Karpas-422 (cell line): ENCODE data around the gene PPAT. TPM values are rescaled to one million over a fixed set of nuclear protein-coding genes. Genes with fewer than 3 reads are reported as not detected.
"Not testable (repeated sequence)": the region's sequence is repeated elsewhere in the genome, so short reads cannot be mapped to it uniquely, and the experiment has no call there.

Experiments
- DNase-seq: peaks from one replicate; pipeline ENCODE4 v3.0.0-alpha.2; 2015
- H2AFZ ChIP-seq: fragments of 200-600 bp; sonication (generic); 2 replicates; pipeline ENCODE4 v1.6.1; 2014; ENCODE audit warnings: antibody characterized with exemption, low read length, mixed read lengths
- H3K27ac ChIP-seq: fragments of 200-600 bp; sonication (generic); 2 replicates; pipeline ENCODE4 v1.5.1; 2014; ENCODE audit warnings: mild to moderate bottlenecking, low read length, moderate library complexity
- H3K27me3 ChIP-seq: fragments of 200-600 bp; sonication (generic); 2 replicates; pipeline ENCODE4 v1.6.1; 2014; ENCODE audit warnings: low read length, mixed read lengths
- H3K36me3 ChIP-seq: fragments of 200-600 bp; sonication (generic); 2 replicates; pipeline ENCODE4 v1.6.1; 2014; ENCODE audit warnings: low read length, mixed read lengths; ENCODE audit not compliant: insufficient read depth
- H3K4me1 ChIP-seq: fragments of 200-600 bp; sonication (generic); 2 replicates; pipeline ENCODE4 v1.6.1; 2014; ENCODE audit warnings: mild to moderate bottlenecking, low read length, mixed read lengths
- H3K4me2 ChIP-seq: fragments of 200-600 bp; sonication (generic); 2 replicates; pipeline ENCODE4 v1.6.1; 2014; ENCODE audit warnings: low read length, low read depth, mild to moderate bottlenecking; ENCODE audit not compliant: poor library complexity, severe bottlenecking
- H3K4me3 ChIP-seq: fragments of 200-600 bp; sonication (generic); 2 replicates; pipeline ENCODE4 v1.5.1; 2014; ENCODE audit warnings: mild to moderate bottlenecking, antibody characterized with exemption, low read length, mixed read lengths
- H3K79me2 ChIP-seq: fragments of 200-600 bp; sonication (generic); 2 replicates; pipeline ENCODE4 v1.6.1; 2014; ENCODE audit warnings: mild to moderate bottlenecking, low read length, mixed read lengths
- H3K9ac ChIP-seq: fragments of 200-600 bp; sonication (generic); 2 replicates; pipeline ENCODE4 v1.6.0; 2014; ENCODE audit warnings: low read length
- H3K9me2 ChIP-seq: fragments of 200-600 bp; sonication (generic), shearing (Covaris generic); replicated peaks from 2 replicates; pipeline ENCODE4 v1.6.0; 2014; ENCODE audit warnings: mild to moderate bottlenecking, low read length, moderate library complexity; ENCODE audit not compliant: insufficient read depth
- H3K9me3 ChIP-seq: fragments of 300-700, 200-600 bp; sonication (generic); 2 replicates; pipeline ENCODE4 v1.6.1; 2014; ENCODE audit warnings: low read length, mixed read lengths
- H4K20me1 ChIP-seq: fragments of 200-600 bp; sonication (generic); 2 replicates; pipeline ENCODE4 v1.6.1; 2014; ENCODE audit warnings: mild to moderate bottlenecking, antibody characterized with exemption, low read length, low read depth; ENCODE audit not compliant: insufficient read depth
- total RNA-seq: library from RNA; depleted of rRNA; stranded (reverse); fragments of >200 nt; shearing (Covaris generic); gene quantifications from 2 replicates; pipeline ENCODE4 v1.2.3, GENCODE V29; 2014; ENCODE audit warnings: low replicate concordance

Gene PPAT
- total RNA-seq, 1 experiment from 2014 or later, result 44.9 TPM

GRCh38 chr4:56449475-56449874, 14.1 kb upstream of the PPAT start:
- H3K79me2 ChIP-seq, result peaks cover 79% of the 10 kb centered on the region
- H4K20me1 ChIP-seq, result peaks cover 21% of the 10 kb centered on the region
- not testable (repeated sequence) for H3K9me2 ChIP-seq, H3K27me3 ChIP-seq, H3K9ac ChIP-seq, H3K4me1 ChIP-seq, H2AFZ ChIP-seq, DNase-seq, H3K4me2 ChIP-seq, H3K9me3 ChIP-seq, H3K27ac ChIP-seq, H3K4me3 ChIP-seq
- peaks cover 84% of the 10 kb centered on the region for H3K36me3 ChIP-seq

GRCh38 chr4:56448301-56448700, 12.9 kb upstream of the PPAT start:
- no peaks in the 10 kb centered on the region for H3K9me3 ChIP-seq
- no peak overlapping the region for H2AFZ ChIP-seq
- peaks cover 85% of the 10 kb centered on the region; the same call in 1 of the 2 replicates for H3K36me3 ChIP-seq
- no peak overlapping the region for H3K27ac ChIP-seq
- H3K4me3 ChIP-seq, result no peak overlapping the region
- H3K27me3 ChIP-seq, result no peaks in the 10 kb centered on the region
- DNase-seq, result no peak
- no peak overlapping the region for H3K9ac ChIP-seq
- no peak overlapping the region for H3K4me2 ChIP-seq
- peaks cover 26% of the 10 kb centered on the region for H4K20me1 ChIP-seq
- no peaks in the 10 kb centered on the region for H3K4me1 ChIP-seq
- no peaks in the 10 kb centered on the region for H3K9me2 ChIP-seq
- H3K79me2 ChIP-seq, result peaks cover 79% of the 10 kb centered on the region

GRCh38 chr4:56445699-56446098, 10.3 kb upstream of the PPAT start:
- Histone ChIP-seq H2AFZ (no peak overlapping the region), H4K20me1 (peaks cover 35% of the 10 kb centered on the region), H3K36me3 (peaks cover 83% of the 10 kb centered on the region; the same call in 1 of the 2 replicates), H3K27me3 (no peaks in the 10 kb centered on the region), H3K4me2 (no peak overlapping the region), H3K9ac (no peak overlapping the region), H3K27ac (no peak overlapping the region), H3K4me3 (no peak overlapping the region), H3K9me2 (no peaks in the 10 kb centered on the region), H3K79me2 (peaks cover 87% of the 10 kb centered on the region), H3K9me3 (no peaks in the 10 kb centered on the region), H3K4me1 (peaks cover 3% of the 10 kb centered on the region; the same call in 1 of the 2 replicates)
- no peak for DNase-seq

GRCh38 chr4:56444719-56445118, 9.3 kb upstream of the PPAT start:
- Histone ChIP-seq H3K4me3 (no peak overlapping the region), H3K4me1 (peaks cover 13% of the 10 kb centered on the region), H3K79me2 (peaks cover 93% of the 10 kb centered on the region), H2AFZ (no peak overlapping the region), H3K4me2 (no peak overlapping the region), H3K36me3 (peaks cover 89% of the 10 kb centered on the region; the same call in 1 of the 2 replicates), H4K20me1 (peaks cover 45% of the 10 kb centered on the region), H3K9ac (no peak overlapping the region), H3K27me3 (no peaks in the 10 kb centered on the region), H3K27ac (no peak overlapping the region), H3K9me2 (no peaks in the 10 kb centered on the region), H3K9me3 (no peaks in the 10 kb centered on the region)
- DNase-seq, result no peak

- H4K20me1 ChIP-seq, result peaks cover 42% of the 10 kb centered on the region
- no peak overlapping the region for H3K4me3 ChIP-seq
- H3K4me2 ChIP-seq, result no peak overlapping the region
Observed at GRCh38 chr4:56440983-56441382, 5.6 kb upstream of the PPAT start.

GRCh38 chr4:56438766-56439165, 3.4 kb upstream of the PPAT start:
- H4K20me1 ChIP-seq, result peaks cover 31% of the 10 kb centered on the region
- no peaks in the 10 kb centered on the region for H3K27me3 ChIP-seq
- no peaks in the 10 kb centered on the region for H3K9me2 ChIP-seq
- H3K36me3 ChIP-seq, result peaks cover 41% of the 10 kb centered on the region
- DNase-seq, result no peak
- peaks cover 91% of the 10 kb centered on the region for H3K79me2 ChIP-seq
- peak overlapping the region; percentile 47 for H3K4me2 ChIP-seq
- H2AFZ ChIP-seq, result no peak overlapping the region
- no peaks in the 10 kb centered on the region for H3K9me3 ChIP-seq
- H3K4me3 ChIP-seq, result no peak overlapping the region
- no peak overlapping the region for H3K27ac ChIP-seq
- H3K9ac ChIP-seq, result no peak overlapping the region
- H3K4me1 ChIP-seq, result peaks cover 36% of the 10 kb centered on the region

More at GRCh38 chr4:56440983-56441382, 5.6 kb upstream of the PPAT start:
- Histone ChIP-seq H3K27ac (no peak overlapping the region), H3K27me3 (no peaks in the 10 kb centered on the region), H3K9ac (no peak overlapping the region), H3K9me2 (no peaks in the 10 kb centered on the region), H3K4me1 (peaks cover 33% of the 10 kb centered on the region), H2AFZ (no peak overlapping the region), H3K36me3 (peaks cover 62% of the 10 kb centered on the region), H3K9me3 (no peaks in the 10 kb centered on the region), H3K79me2 (peaks cover 98% of the 10 kb centered on the region)
- DNase-seq, result no peak

- Histone ChIP-seq H3K4me1 (peaks cover 49% of the 10 kb centered on the region), H2AFZ (peak overlapping the region; percentile 16; the same call in 1 of the 2 replicates), H3K27me3 (no peaks in the 10 kb centered on the region), H3K27ac (peak overlapping the region; percentile 72), H3K9ac (peak overlapping the region; percentile 95), H3K36me3 (peaks cover 13% of the 10 kb centered on the region), H3K79me2 (peaks cover 92% of the 10 kb centered on the region), H3K4me3 (peak overlapping the region; percentile 98), H3K9me3 (no peaks in the 10 kb centered on the region), H3K4me2 (peak overlapping the region; percentile 95), H4K20me1 (peaks cover 16% of the 10 kb centered on the region), H3K9me2 (no peaks in the 10 kb centered on the region)
- DNase-seq, result peak; percentile 84
Observed at GRCh38 chr4:56434599-56435139, 746 bp downstream of the PPAT start.

GRCh38 chr4:56433280-56433679, 2.1 kb downstream of the PPAT start:
- H3K4me3 ChIP-seq, result peak overlapping the region; percentile 98
- H2AFZ ChIP-seq, result no peak overlapping the region
- no peaks in the 10 kb centered on the region for H3K9me2 ChIP-seq
- H3K36me3 ChIP-seq, result peaks cover 12% of the 10 kb centered on the region
- 0 out of 2 replicates have a peak overlapping the region, but pooled peaks have one; percentile 12 for H3K27ac ChIP-seq
- H3K9ac ChIP-seq, result peak overlapping the region; percentile 95
- H3K9me3 ChIP-seq, result no peaks in the 10 kb centered on the region
- H4K20me1 ChIP-seq, result peaks cover 5% of the 10 kb centered on the region; the same call in 1 of the 2 replicates
- H3K27me3 ChIP-seq, result no peaks in the 10 kb centered on the region
- H3K4me1 ChIP-seq, result peaks cover 43% of the 10 kb centered on the region
- DNase-seq, result no peak
- H3K79me2 ChIP-seq, result peaks cover 92% of the 10 kb centered on the region
- peak overlapping the region; percentile 95 for H3K4me2 ChIP-seq
